Measurements from ENCODE around the gene HES3. TPM values are rescaled to one million over a fixed set of nuclear protein-coding genes. Genes with fewer than 3 reads are reported as not detected.

HES3 gene
- polyA plus RNA-seq, 1 of the 3 experiments (the other 2 are of a cell fraction), result not detected

DNA sequence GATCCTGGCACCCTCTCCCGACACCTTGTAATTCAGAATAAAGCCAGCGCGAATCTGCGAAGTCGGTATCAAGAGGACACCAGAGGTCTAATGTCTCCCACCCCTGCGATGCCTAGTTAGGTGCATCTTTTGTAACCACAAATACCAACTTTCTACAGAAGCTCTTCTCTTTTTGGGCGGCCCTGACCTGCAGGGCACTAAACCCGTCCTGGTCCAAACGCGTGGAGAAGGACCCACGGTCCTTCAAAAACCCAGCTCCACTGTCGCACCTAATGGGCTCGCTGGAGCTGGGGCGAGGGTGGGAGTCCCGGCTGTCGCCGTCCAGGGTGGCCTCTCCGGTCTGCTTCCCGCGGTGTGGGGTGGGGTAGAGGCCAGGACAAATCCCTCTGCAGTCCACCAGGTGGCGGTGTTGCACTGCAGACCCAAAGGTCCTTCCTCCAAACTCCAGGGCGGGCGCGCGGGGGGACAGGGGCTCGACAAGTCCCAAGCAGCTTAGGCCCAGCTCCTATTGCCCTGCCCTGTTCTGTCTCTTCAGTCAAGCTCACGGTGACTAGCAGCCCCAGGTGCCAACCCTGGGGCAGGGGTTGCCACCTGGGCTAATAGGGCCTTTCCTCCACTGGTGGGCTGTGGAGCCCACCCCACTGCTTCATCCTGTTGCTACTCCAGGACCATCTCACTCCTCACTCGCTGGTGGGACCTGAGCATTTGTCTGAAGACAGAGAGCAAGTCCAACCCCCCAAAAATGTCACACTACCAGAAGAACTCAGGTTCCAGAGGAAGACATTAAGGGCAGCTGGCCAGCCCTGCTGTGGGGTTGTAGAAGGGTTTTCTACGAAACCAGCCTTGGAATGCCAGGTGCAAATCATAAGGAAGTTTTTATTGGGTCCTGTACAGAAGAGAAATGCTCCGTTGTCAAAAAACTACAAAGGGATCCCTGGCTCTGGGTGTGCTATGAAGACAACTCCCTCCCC lies 2.8 kb downstream of the HES3 start (continued):
- TF ChIP-seq CHD2 (IDR thresholded peaks at IDR 0.05; ENCODE audit: low read length, partially characterized antibody), result no peak
- TF ChIP-seq, protein P1, sequence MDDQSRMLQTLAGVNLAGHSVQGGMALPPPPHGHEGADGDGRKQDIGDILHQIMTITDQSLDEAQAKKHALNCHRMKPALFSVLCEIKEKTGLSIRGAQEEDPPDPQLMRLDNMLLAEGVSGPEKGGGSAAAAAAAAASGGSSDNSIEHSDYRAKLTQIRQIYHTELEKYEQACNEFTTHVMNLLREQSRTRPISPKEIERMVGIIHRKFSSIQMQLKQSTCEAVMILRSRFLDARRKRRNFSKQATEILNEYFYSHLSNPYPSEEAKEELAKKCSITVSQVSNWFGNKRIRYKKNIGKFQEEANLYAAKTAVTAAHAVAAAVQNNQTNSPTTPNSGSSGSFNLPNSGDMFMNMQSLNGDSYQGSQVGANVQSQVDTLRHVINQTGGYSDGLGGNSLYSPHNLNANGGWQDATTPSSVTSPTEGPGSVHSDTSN (IDR thresholded peaks at IDR 0.05), result no peak
- TF ChIP-seq RXRA (IDR thresholded peaks at IDR 0.05; ENCODE audit: borderline replicate concordance, low read depth), result no peak
- TF ChIP-seq RAD21 (IDR thresholded peaks at IDR 0.05; ENCODE audit: low read length), result peak; percentile 94
- no peak for TF ChIP-seq USF2 (IDR thresholded peaks at IDR 0.05; ENCODE audit: borderline replicate concordance, low read depth, low read length)
- no peak for TF ChIP-seq GABPA (IDR thresholded peaks at IDR 0.05; ENCODE audit: low read depth)

DNA sequence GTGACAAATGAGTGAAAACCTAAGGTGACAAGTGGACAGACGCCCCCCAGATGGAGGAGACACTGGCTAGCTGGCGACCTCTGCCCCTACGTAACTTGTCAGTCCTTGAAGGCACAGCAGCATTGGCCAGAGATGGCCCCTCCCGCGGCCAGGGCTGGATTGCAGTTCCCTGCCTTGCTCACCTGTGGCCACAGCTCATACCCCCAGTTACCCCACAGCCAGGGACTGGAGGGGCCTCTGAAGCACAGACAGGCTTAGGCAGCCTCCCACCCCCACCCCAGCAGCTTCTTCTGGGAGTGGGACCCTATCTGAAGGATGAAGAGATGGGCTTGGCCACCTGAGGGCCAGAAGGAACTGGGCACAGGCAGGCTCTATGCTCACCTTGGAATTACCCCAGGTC lies 3.7 kb downstream of the HES3 start:
- ChIA-PET CTCF (interaction anchor here (0.8 to 9.5 kb wide), 43 partner anchors 10 to 243 kb away, joined by 3 to 318 read pairs (median 9); partner anchors contain the start of genes ACOT7, HES2, ICMT and PLEKHG5), POLR2A (interaction anchor here (0.7 to 1.0 kb wide), 2 partner anchors 12 to 15 kb away, joined by 3 read pairs; partner anchors contain the start of gene ICMT)
- Histone ChIP-seq H3K4me3 (ENCODE audit: low read depth in 2 of 2, low read length in 1 of 2) (no peak overlapping the region), H3K4me1 (ENCODE audit: control insufficient read depth in 1 of 2, insufficient read depth in 2 of 2, low read depth in 1 of 2, low read length in 1 of 2) (no peaks in the 10 kb centered on the region; a peak in 1 of 4 replicates), H3K79me2 (ENCODE audit: insufficient read depth) (no peaks in the 10 kb centered on the region), H3K27ac (ENCODE audit: low read depth in 2 of 2, low read length in 1 of 2) (no peak overlapping the region), H3K27me3 (ENCODE audit: insufficient read depth) (no peaks in the 10 kb centered on the region), H2AFZ (ENCODE audit: low read depth) (no peak overlapping the region), H3K36me3 (replicated peaks in 1 of 2; ENCODE audit: control insufficient read depth in 1 of 2, insufficient read depth in 2 of 2, low read length in 1 of 2) (no peaks in the 10 kb centered on the region), H3K4me2 (no peak overlapping the region), H3K9me2 (no peaks in the 10 kb centered on the region), H3K9me3 (no peaks in the 10 kb centered on the region), H4K20me1 (ENCODE audit: insufficient read depth) (peaks cover 3% of the 10 kb centered on the region; the same call in 1 of the 2 replicates), H3K9ac (no peak overlapping the region), H3F3A (replicated peaks; ENCODE audit: insufficient read depth) (no peaks in the 10 kb centered on the region)
- DNase-seq, result no peak
- 17% methylated on average over 1 of the region's 5 CpGs for WGBS (ENCODE audit: low lambda C conversion rate)
- TF ChIP-seq NRF1 (IDR thresholded peaks at IDR 0.05; ENCODE audit: low read depth, low read length) (no peak), SIN3A (IDR thresholded peaks at IDR 0.05; ENCODE audit: borderline replicate concordance, low read depth, low read length) (no peak)

- no peaks in the 10 kb centered on the region for H3K27me3 ChIP-seq (ENCODE audit: insufficient read depth)
- H3K9me3 ChIP-seq, result no peaks in the 10 kb centered on the region
- H3K9me2 ChIP-seq, result no peaks in the 10 kb centered on the region
- H3K27ac ChIP-seq (ENCODE audit: low read depth in 2 of 2, low read length in 1 of 2), result no peak overlapping the region
- H3F3A ChIP-seq (replicated peaks; ENCODE audit: insufficient read depth), result no peaks in the 10 kb centered on the region
- no peak overlapping the region for H3K9ac ChIP-seq
- CTCF ChIA-PET, result interaction anchor here (1.1 to 9.5 kb wide), 18 partner anchors 9 to 243 kb away, joined by 3 to 318 read pairs (median 31); partner anchors contain the start of genes ACOT7, ESPN, HES2 and ICMT
- 81% methylated on average over 11 of the region's 14 CpGs for WGBS (ENCODE audit: low lambda C conversion rate)
- no peaks in the 10 kb centered on the region; a peak in 1 of 4 replicates for H3K4me1 ChIP-seq (ENCODE audit: control insufficient read depth in 1 of 2, insufficient read depth in 2 of 2, low read depth in 1 of 2, low read length in 1 of 2)
- POLR2A ChIA-PET, result interaction anchor here (1.0 kb wide), 1 partner anchor 12 kb away, joined by 3 read pairs; the partner anchor contains the start of gene ICMT
- H2AFZ ChIP-seq (ENCODE audit: low read depth), result no peak overlapping the region
- no peak for DNase-seq
- no peak overlapping the region for H3K4me3 ChIP-seq (ENCODE audit: low read depth in 2 of 2, low read length in 1 of 2)
- no peak overlapping the region for H3K4me2 ChIP-seq
- H3K36me3 ChIP-seq (replicated peaks in 1 of 2; ENCODE audit: control insufficient read depth in 1 of 2, insufficient read depth in 2 of 2, low read length in 1 of 2), result no peaks in the 10 kb centered on the region
- H3K79me2 ChIP-seq (ENCODE audit: insufficient read depth), result no peaks in the 10 kb centered on the region
- peaks cover 3% of the 10 kb centered on the region; the same call in 1 of the 2 replicates for H4K20me1 ChIP-seq (ENCODE audit: insufficient read depth)
- TF ChIP-seq SIN3A (IDR thresholded peaks at IDR 0.05; ENCODE audit: borderline replicate concordance, low read depth, low read length), result no peak
- TF ChIP-seq CTCF (IDR thresholded peaks at IDR 0.05), result no peak
- TF ChIP-seq, protein P2, sequence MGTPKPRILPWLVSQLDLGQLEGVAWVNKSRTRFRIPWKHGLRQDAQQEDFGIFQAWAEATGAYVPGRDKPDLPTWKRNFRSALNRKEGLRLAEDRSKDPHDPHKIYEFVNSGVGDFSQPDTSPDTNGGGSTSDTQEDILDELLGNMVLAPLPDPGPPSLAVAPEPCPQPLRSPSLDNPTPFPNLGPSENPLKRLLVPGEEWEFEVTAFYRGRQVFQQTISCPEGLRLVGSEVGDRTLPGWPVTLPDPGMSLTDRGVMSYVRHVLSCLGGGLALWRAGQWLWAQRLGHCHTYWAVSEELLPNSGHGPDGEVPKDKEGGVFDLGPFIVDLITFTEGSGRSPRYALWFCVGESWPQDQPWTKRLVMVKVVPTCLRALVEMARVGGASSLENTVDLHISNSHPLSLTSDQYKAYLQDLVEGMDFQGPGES (IDR thresholded peaks at IDR 0.05; ENCODE audit: low read depth, low read length), result no peak
- no peak for TF ChIP-seq JUND (IDR thresholded peaks at IDR 0.05)
- TF ChIP-seq, protein P3, sequence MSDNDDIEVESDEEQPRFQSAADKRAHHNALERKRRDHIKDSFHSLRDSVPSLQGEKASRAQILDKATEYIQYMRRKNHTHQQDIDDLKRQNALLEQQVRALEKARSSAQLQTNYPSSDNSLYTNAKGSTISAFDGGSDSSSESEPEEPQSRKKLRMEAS (IDR thresholded peaks at IDR 0.05; ENCODE audit: low read depth), result no peak
- no peak for TF ChIP-seq FOSL2 (IDR thresholded peaks at IDR 0.05; ENCODE audit: borderline replicate concordance, low read depth)
- TF ChIP-seq EZH2phosphoT487 (IDR thresholded peaks at IDR 0.05; ENCODE audit: borderline replicate concordance, low read depth), result no peak
Measured at GRCh38 chr1:6248161-6248776, 4.3 kb downstream of the HES3 start.
